Small intestine (tissue), 7 donors: ENCODE results near the gene DHRS3. TPM values are rescaled to one million over a fixed set of nuclear protein-coding genes. Genes with fewer than 3 reads are reported as not detected.
A peak's percentile ranks its signal among the peaks of the same experiment; 100 is the strongest.
"Not testable (repeated sequence)": the region's sequence is repeated elsewhere in the genome, so short reads cannot be mapped to it uniquely, and the experiment has no call there.

Source experiments
- DNase-seq, 2 donors: peaks; one replicate each; pipeline versions ENCODE4 v3.0.0 to v3.0.0-alpha.2; 2013
- FAIRE-seq: peaks from 2 replicates; lab custom pipeline; 2012; peaks lifted over from hg19 to GRCh38; lab: Jason Lieb, UNC
- H3K27ac ChIP-seq, 3 donors: one replicate each; pipeline ENCODE4 v1.5.1; 2013; ENCODE audit warnings: low read length in 2 of 3, mild to moderate bottlenecking in 2 of 3, control low read depth in 1 of 3, inconsistent platforms in 1 of 3, low read depth in 1 of 3, moderate library complexity in 1 of 3
- H3K27me3 ChIP-seq, 3 donors: one replicate each; pipeline ENCODE4 v1.6.1; 2013; ENCODE audit warnings: low read length in 3 of 3, inconsistent platforms in 1 of 3; ENCODE audit not compliant: control insufficient read depth in 3 of 3, insufficient read depth in 3 of 3
- H3K36me3 ChIP-seq, 3 donors: one replicate each; pipeline ENCODE4 v1.6.1; 2013; ENCODE audit warnings: low read length in 3 of 3, inconsistent platforms in 1 of 3, low read depth in 1 of 3, mild to moderate bottlenecking in 1 of 3, moderate library complexity in 1 of 3; ENCODE audit not compliant: control insufficient read depth in 3 of 3, insufficient read depth in 2 of 3
- H3K4me1 ChIP-seq, 3 donors: one replicate each; pipeline ENCODE4 v1.6.1; 2013; ENCODE audit warnings: low read length in 2 of 3, inconsistent platforms in 1 of 3, low read depth in 1 of 3, mild to moderate bottlenecking in 1 of 3, moderate library complexity in 1 of 3; ENCODE audit not compliant: control insufficient read depth in 3 of 3, insufficient read depth in 2 of 3
- H3K4me3 ChIP-seq, 3 donors: one replicate each; pipeline ENCODE4 v1.5.1; 2013; ENCODE audit warnings: low read length in 3 of 3, control low read depth in 1 of 3, inconsistent platforms in 1 of 3, low read depth in 1 of 3, mild to moderate bottlenecking in 1 of 3, moderate library complexity in 1 of 3
- H3K9me3 ChIP-seq, 2 donors: one replicate each; pipeline ENCODE4 v1.6.1; 2013; ENCODE audit warnings: low read depth in 1 of 2, low read length in 1 of 2; ENCODE audit not compliant: control insufficient read depth in 2 of 2, insufficient read depth in 1 of 2
- WGBS, 3 donors: extraction: QIAGEN DNeasy Blood & Tissue Kit; methylation state at CpG; one replicate each; pipeline ENCODE4 v1.1.7; 2013; 5-methylcytosine and 5-hydroxymethylcytosine counted together
- polyA plus RNA-seq, 4 donors: library from polyadenylated mRNA; stranded (reverse) in 3 of 4; unstranded in 1 of 4; fragments of 200-250 nt in 3 of 4; fragments of 120-200 nt in 1 of 4; gene quantifications; one replicate each; pipeline versions ENCODE4 v1.2.1 to v1.2.3, GENCODE V29; 2013
- donor health status: healthy with polysubstance abuse.
- donor health status: control.
- donor health status: control.
- donor health status: Bipolar disorder and iron deficiency.
- donor health status: healthy.

Gene DHRS3
- polyA plus RNA-seq, 4 donors = 45.3 to 87.0 (median 63.5) TPM

GRCh38 chr1:12528021-12528852 is 89.8 kb downstream of the DHRS3 start:
- DNase-seq (peak; percentile 90 to 92), FAIRE-seq (no peak)
- Histone ChIP-seq H3K27ac (peak overlapping the region; percentile 12 to 68 (median 52)), H3K4me3 (no peak overlapping the region), H3K4me1 (peaks cover 8 to 20% (median 14%) of the 10 kb centered on the region in 3 donors), H3K36me3 (no peaks in the 10 kb centered on the region), H3K9me3 (no peaks in the 10 kb centered on the region), H3K27me3 (no peaks in the 10 kb centered on the region)
- WGBS, 3 donors = 34 to 65% (median 43%) methylated on average over 24 of the region's 24 CpGs

- peak overlapping the region in 1 of 3 donors; percentile 12 for H3K27ac ChIP-seq
- DNase-seq = peak in 1 of 2 donors; percentile 42
- no peaks in the 10 kb centered on the region for H3K27me3 ChIP-seq
- H3K4me1 ChIP-seq = peaks cover 8 to 20% (median 14%) of the 10 kb centered on the region in 3 donors
- no peak overlapping the region for H3K4me3 ChIP-seq
- WGBS, 3 donors = 68 to 91% (median 72%) methylated on average over 16 of the region's 16 CpGs
- H3K36me3 ChIP-seq = no peaks in the 10 kb centered on the region
- no peaks in the 10 kb centered on the region for H3K9me3 ChIP-seq
- FAIRE-seq = no peak
Measured at GRCh38 chr1:12527564-12527963, 90.4 kb downstream of the DHRS3 start.

GRCh38 chr1:12525311-12526181 is 92.5 kb downstream of the DHRS3 start:
- peak overlapping the region in 2 of 3 donors; percentile 6 to 60 for H3K27ac ChIP-seq

GRCh38 chr1:12524266-12524665 is 93.7 kb downstream of the DHRS3 start:
- Histone ChIP-seq H3K4me3 (no peak overlapping the region), H3K36me3 (no peaks in the 10 kb centered on the region), H3K4me1 (peaks cover 8 to 20% (median 14%) of the 10 kb centered on the region in 3 donors), H3K27ac (no peak overlapping the region), H3K9me3 (no peaks in the 10 kb centered on the region), H3K27me3 (no peaks in the 10 kb centered on the region)
- FAIRE-seq = no peak
- DNase-seq = no peak
- WGBS, 3 donors = 94 to 99% (median 97%) methylated on average over 2 of the region's 2 CpGs

More at GRCh38 chr1:12525311-12526181, 92.5 kb downstream of the DHRS3 start:
- FAIRE-seq (no peak), DNase-seq (peak; percentile 53 to 80)
- H3K36me3 ChIP-seq = no peaks in the 10 kb centered on the region
- no peak overlapping the region for H3K4me3 ChIP-seq
- H3K4me1 ChIP-seq = peaks cover 8 to 20% (median 14%) of the 10 kb centered on the region in 3 donors
- H3K27me3 ChIP-seq = no peaks in the 10 kb centered on the region
- no peaks in the 10 kb centered on the region for H3K9me3 ChIP-seq
- 37 to 72% (median 65%) methylated on average over 13 of the region's 13 CpGs for WGBS, 3 donors

DNA sequence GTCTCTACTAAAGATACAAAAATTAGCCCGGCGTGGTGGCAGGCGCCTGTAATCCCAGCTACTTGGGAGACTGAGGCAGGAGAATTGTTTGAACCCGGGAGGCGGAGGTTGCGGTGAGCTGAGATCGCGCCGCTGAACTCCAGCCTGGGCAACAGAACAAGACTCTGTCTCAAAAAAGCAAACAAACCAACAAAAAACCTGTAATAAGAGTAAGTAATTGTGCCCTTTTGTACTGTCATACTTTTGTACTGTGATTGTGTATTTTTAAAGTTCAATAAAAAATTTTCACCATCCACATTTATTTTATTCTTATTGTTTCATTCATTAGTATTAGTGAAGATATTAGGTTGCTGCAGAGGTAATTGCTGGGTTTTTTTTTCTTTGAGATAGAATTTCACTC is 95.2 kb downstream of the DHRS3 start:
- FAIRE-seq, H3K27me3 ChIP-seq, DNase-seq, H3K9me3 ChIP-seq, H3K4me3 ChIP-seq, H3K4me1 ChIP-seq, H3K27ac ChIP-seq, H3K36me3 ChIP-seq: not testable (repeated sequence)
- WGBS, 3 donors = 97 to 100% (median 97%) methylated on average over 9 of the region's 9 CpGs

GRCh38 chr1:12521096-12521495 is 96.9 kb downstream of the DHRS3 start:
- no peaks in the 10 kb centered on the region for H3K9me3 ChIP-seq
- H3K4me3 ChIP-seq = no peak overlapping the region
- H3K36me3 ChIP-seq = no peaks in the 10 kb centered on the region
- no peak overlapping the region for H3K27ac ChIP-seq
- FAIRE-seq (no peak), DNase-seq (no peak)
- H3K27me3 ChIP-seq = no peaks in the 10 kb centered on the region
- WGBS, 3 donors = 58 to 74% (median 72%) methylated on average over 5 of the region's 5 CpGs
- peaks cover 4 to 9% (median 6%) of the 10 kb centered on the region in 3 donors for H3K4me1 ChIP-seq

DNA sequence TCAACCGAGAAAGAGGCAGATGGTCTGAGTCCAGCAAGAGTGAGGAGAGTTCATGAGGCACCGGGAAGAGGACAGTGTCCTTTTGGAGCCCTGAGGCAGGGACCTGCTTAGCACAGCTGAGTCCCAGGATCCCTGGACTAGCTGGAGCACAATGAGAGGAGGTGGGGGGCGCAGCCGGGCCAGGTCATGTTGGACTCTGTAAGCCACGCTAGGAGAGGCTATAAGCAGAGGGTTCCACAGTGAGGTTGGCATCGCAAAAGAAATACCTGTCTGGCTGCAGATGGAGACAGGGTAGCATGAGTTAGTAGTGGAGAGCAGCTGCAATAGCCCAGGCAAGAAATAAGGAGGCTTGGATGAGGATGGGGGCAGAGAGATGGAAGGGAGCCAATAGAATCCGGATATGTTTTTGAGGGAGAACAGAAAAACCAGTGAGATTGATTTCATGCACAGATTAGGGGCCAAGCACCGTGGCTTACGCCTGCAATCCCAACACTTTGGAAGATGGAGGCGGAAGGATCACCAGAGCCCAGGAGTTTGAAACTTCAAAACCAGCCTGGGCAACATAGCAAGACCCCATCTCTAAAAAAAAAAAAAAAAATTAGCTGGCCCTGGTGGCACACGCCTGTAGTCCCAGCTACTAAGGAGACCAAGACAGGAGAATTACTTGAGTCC is 98.2 kb downstream of the DHRS3 start:
- FAIRE-seq (no peak), DNase-seq (no peak)
- Histone ChIP-seq H3K27ac (no peak overlapping the region), H3K36me3 (no peaks in the 10 kb centered on the region), H3K4me1 (no peaks in the 10 kb centered on the region), H3K9me3 (no peaks in the 10 kb centered on the region), H3K4me3 (no peak overlapping the region), H3K27me3 (no peaks in the 10 kb centered on the region)
- 85 to 90% (median 86%) methylated on average over 11 of the region's 11 CpGs for WGBS, 3 donors
